ENCODE data around the gene ZBTB32. TPM values are rescaled to one million over a fixed set of nuclear protein-coding genes. Genes with fewer than 3 reads are reported as not detected.

Gene ZBTB32
- total RNA-seq, 1 donor from 2014 or later, result not detected

GRCh38 chr19:35756377-35757230 lies 52.2 kb downstream of the ZBTB32 start, which contains the start of gene HSPB6:
TSS of gene HSPB6 (minus strand) at chr19:35757029. CDS start at chr19:35757008, 21 bp downstream.
- H3K4me3 Mint-ChIP-seq (ENCODE audit: unreplicated experiment), result peak within 1 kb of the TSS; percentile 94

GRCh38 chr19:35757231-35757748 lies 52.9 kb downstream of the ZBTB32 start:
- Mint-ChIP-seq H3K36me3 (ENCODE audit: low read depth, unreplicated experiment) (peaks cover 8% of the 10 kb centered on the region), H3K27ac (ENCODE audit: unreplicated experiment) (no peak overlapping the region), H3K9me3 (ENCODE audit: unreplicated experiment) (no peaks in the 10 kb centered on the region), H3K27me3 (ENCODE audit: unreplicated experiment) (peaks cover 27% of the 10 kb centered on the region), H3K4me1 (ENCODE audit: unreplicated experiment) (peaks cover 18% of the 10 kb centered on the region), H3K4me3 (ENCODE audit: unreplicated experiment) (peak overlapping the region; percentile 94)
- no peak for TF ChIP-seq CTCF (IDR thresholded peaks at IDR 0.05; ENCODE audit: unreplicated experiment)
- DNase-seq (ENCODE audit: low spot score), result peak; percentile 32

More at GRCh38 chr19:35756377-35757230, 52.2 kb downstream of the ZBTB32 start, which contains the start of gene HSPB6:
- no peak for TF ChIP-seq CTCF (IDR thresholded peaks at IDR 0.05; ENCODE audit: unreplicated experiment)
- H3K27me3 Mint-ChIP-seq (ENCODE audit: unreplicated experiment), result peaks cover 25% of the 10 kb centered on the region
- H3K36me3 Mint-ChIP-seq (ENCODE audit: low read depth, unreplicated experiment), result peaks cover 8% of the 10 kb centered on the region
- H3K9me3 Mint-ChIP-seq (ENCODE audit: unreplicated experiment), result no peaks in the 10 kb centered on the region
- peak within 1 kb of the TSS; percentile 86 for H3K27ac Mint-ChIP-seq (ENCODE audit: unreplicated experiment)
- peaks cover 18% of the 10 kb centered on the region for H3K4me1 Mint-ChIP-seq (ENCODE audit: unreplicated experiment)
- peak; percentile 37 for DNase-seq (ENCODE audit: low spot score)

GRCh38 chr19:35757749-35758608 lies 53.6 kb downstream of the ZBTB32 start, which contains the start of gene PROSER3:
TSS of gene PROSER3 (plus strand) at chr19:35758176. CDS start at chr19:35758216, 40 bp downstream.
- Mint-ChIP-seq H3K27me3 (ENCODE audit: unreplicated experiment) (peaks cover 27% of the 10 kb centered on the region), H3K27ac (ENCODE audit: unreplicated experiment) (peak within 1 kb of the TSS; percentile 86), H3K36me3 (ENCODE audit: low read depth, unreplicated experiment) (peaks cover 8% of the 10 kb centered on the region), H3K4me1 (ENCODE audit: unreplicated experiment) (peaks cover 18% of the 10 kb centered on the region), H3K9me3 (ENCODE audit: unreplicated experiment) (no peaks in the 10 kb centered on the region), H3K4me3 (ENCODE audit: unreplicated experiment) (peak within 1 kb of the TSS; percentile 94)
- DNase-seq (ENCODE audit: low spot score), result peak; percentile 93
- no peak for TF ChIP-seq CTCF (IDR thresholded peaks at IDR 0.05; ENCODE audit: unreplicated experiment)

- Mint-ChIP-seq H3K4me3 (ENCODE audit: unreplicated experiment) (peak overlapping the region; percentile 70), H3K36me3 (ENCODE audit: low read depth, unreplicated experiment) (peaks cover 5% of the 10 kb centered on the region), H3K4me1 (ENCODE audit: unreplicated experiment) (peaks cover 18% of the 10 kb centered on the region), H3K27ac (ENCODE audit: unreplicated experiment) (peak overlapping the region; percentile 31), H3K9me3 (ENCODE audit: unreplicated experiment) (no peaks in the 10 kb centered on the region), H3K27me3 (ENCODE audit: unreplicated experiment) (peaks cover 21% of the 10 kb centered on the region)
- no peak for DNase-seq (ENCODE audit: low spot score)
- TF ChIP-seq CTCF (IDR thresholded peaks at IDR 0.05; ENCODE audit: unreplicated experiment), result no peak
These were observed 55.3 kb downstream of the ZBTB32 start for GRCh38 chr19:35759697-35760096.
